Ishikawa (cell line): Measurements from ENCODE around the gene TMEM235.

Experiments used
- CEBPB ChIP-seq: IDR thresholded peaks from 2 replicates; pipeline ENCODE4 v1.6.1; 2012
- CREB1 ChIP-seq: IDR thresholded peaks from 2 replicates; pipeline ENCODE4 v1.6.1; 2012; ENCODE audit warnings: low read depth
- EGR1 ChIP-seq: IDR thresholded peaks from 2 replicates; pipeline ENCODE4 v1.6.1; 2012
- EP300 ChIP-seq: IDR thresholded peaks from 2 replicates; pipeline ENCODE4 v1.6.1; 2012; ENCODE audit warnings: borderline replicate concordance
- FOXM1 ChIP-seq: IDR thresholded peaks from 2 replicates; pipeline ENCODE4 v1.6.1; 2012; ENCODE audit warnings: low read depth, borderline replicate concordance
- MAX ChIP-seq: IDR thresholded peaks from 2 replicates; pipeline ENCODE4 v1.6.1; 2012
- NFIC ChIP-seq: IDR thresholded peaks from 2 replicates; pipeline ENCODE4 v1.6.1; 2012
- RAD21 ChIP-seq: IDR thresholded peaks from 2 replicates; pipeline ENCODE4 v1.6.1; 2012; ENCODE audit warnings: low read depth
- REST ChIP-seq: IDR thresholded peaks from 2 replicates; pipeline ENCODE4 v1.6.1; 2012; ENCODE audit warnings: low read depth, mild to moderate bottlenecking
- TAF1 ChIP-seq: IDR thresholded peaks from 2 replicates; pipeline ENCODE4 v1.6.1; 2012; ENCODE audit warnings: low read depth, mild to moderate bottlenecking
- TCF12 ChIP-seq: IDR thresholded peaks from 2 replicates; pipeline ENCODE4 v1.6.1; 2012; ENCODE audit warnings: low read depth
- TEAD4 ChIP-seq: IDR thresholded peaks from 2 replicates; pipeline ENCODE4 v1.6.1; 2012
- USF1 ChIP-seq: IDR thresholded peaks from 2 replicates; pipeline ENCODE4 v1.6.1; 2012
- YY1 ChIP-seq: IDR thresholded peaks from 2 replicates; pipeline ENCODE4 v1.6.1; 2012; ENCODE audit warnings: low read depth
- ZBTB7A ChIP-seq: IDR thresholded peaks from 2 replicates; pipeline ENCODE4 v1.6.1; 2012; ENCODE audit warnings: low read depth

Gene TMEM235

GRCh38 chr17:78223061-78223460, 8.4 kb upstream of the TMEM235 start:
- no peak for TF ChIP-seq TAF1
- TF ChIP-seq TEAD4: no peak
- no peak for TF ChIP-seq CEBPB
- no peak for TF ChIP-seq EGR1
- TF ChIP-seq TCF12: no peak
- TF ChIP-seq EP300: no peak
- no peak for TF ChIP-seq NFIC
- no peak for TF ChIP-seq FOXM1
- no peak for TF ChIP-seq YY1
- no peak for TF ChIP-seq RAD21
- no peak for TF ChIP-seq MAX
- TF ChIP-seq ZBTB7A: no peak
- no peak for TF ChIP-seq REST
- no peak for TF ChIP-seq USF1
- TF ChIP-seq CREB1: no peak

- no peak for TF ChIP-seq YY1
- no peak for TF ChIP-seq EGR1
- TF ChIP-seq CEBPB: no peak
- no peak for TF ChIP-seq TCF12
- no peak for TF ChIP-seq ZBTB7A
- no peak for TF ChIP-seq USF1
- no peak for TF ChIP-seq RAD21
- TF ChIP-seq CREB1: no peak
- no peak for TF ChIP-seq TAF1
- TF ChIP-seq FOXM1: no peak
- TF ChIP-seq EP300: no peak
- no peak for TF ChIP-seq NFIC
- TF ChIP-seq MAX: no peak
- no peak for TF ChIP-seq REST
- TF ChIP-seq TEAD4: no peak
Measured at GRCh38 chr17:78223765-78224164, 7.7 kb upstream of the TMEM235 start.

GRCh38 chr17:78224231-78225087, 7.0 kb upstream of the TMEM235 start:
- no peak for TF ChIP-seq FOXM1
- no peak for TF ChIP-seq CREB1

- TF ChIP-seq MAX: no peak
- no peak for TF ChIP-seq RAD21
- no peak for TF ChIP-seq TEAD4
- no peak for TF ChIP-seq CEBPB
- no peak for TF ChIP-seq USF1
- TF ChIP-seq TAF1: no peak
- no peak for TF ChIP-seq EGR1
- no peak for TF ChIP-seq CREB1
- no peak for TF ChIP-seq EP300
- no peak for TF ChIP-seq TCF12
- no peak for TF ChIP-seq NFIC
- no peak for TF ChIP-seq ZBTB7A
- no peak for TF ChIP-seq FOXM1
- no peak for TF ChIP-seq YY1
- no peak for TF ChIP-seq REST
Measured at GRCh38 chr17:78225088-78225865, 6.2 kb upstream of the TMEM235 start.
